ENCODE measurements around the gene BABAM2. TPM values are rescaled to one million over a fixed set of nuclear protein-coding genes. Genes with fewer than 3 reads are reported as not detected.

Gene BABAM2
- total and polyA plus RNA-seq, 2 of the 4 experiments (the other 2 are of a cell fraction): 20.9 to 23.1 TPM

GRCh38 chr2:28135799-28136198 lies 245.3 kb downstream of the BABAM2 start:
- H2BK120ac ChIP-seq (ENCODE audit: low read depth, low read length): no peak overlapping the region
- no TSS peak for BruUV-seq (replicated peaks)
- H4K91ac ChIP-seq (ENCODE audit: insufficient read depth, low read depth, low read length): no peak overlapping the region
- no peak overlapping the region for H3K4me3 ChIP-seq (ENCODE audit: insufficient read depth, low read depth, low read length)
- H3K4me2 ChIP-seq (ENCODE audit: low read depth, low read length): no peak overlapping the region
- H3K14ac ChIP-seq (replicated peaks; ENCODE audit: low read depth, low read length): no peak overlapping the region
- intact Hi-C loops (cut with micrococcal nuclease) (no loop called here), dilution Hi-C loops (cut with HindIII; ENCODE audit: low sequenced_read_pairs, unreplicated experiment) (no loop called here), in situ Hi-C loops (cut with MboI; ENCODE audit: low sequenced_read_pairs) (no loop called here)
- H4K8ac ChIP-seq (ENCODE audit: low read depth in 2 of 2, low read length in 2 of 2): no peak overlapping the region
- 97% methylated on average over 4 of the region's 4 CpGs; no CpG with 5 or more reads in 1 of the 2 experiments for WGBS, 2 experiments (ENCODE audit: extremely low coverage in 2 of 2, insufficient read length in 1 of 2)
- TF ChIP-seq CTCF (conservative IDR thresholded peaks at IDR 0.05; ENCODE audit: low read depth, low read length): no peak
- TF ChIP-seq CEBPB (IDR thresholded peaks at IDR 0.05; ENCODE audit: low read depth, low read length): no peak
- TF ChIP-seq RCOR1 (IDR thresholded peaks at IDR 0.05; ENCODE audit: insufficient replicate concordance, low read length): no peak
- no peak for TF ChIP-seq RFX5 (IDR thresholded peaks at IDR 0.05; ENCODE audit: low read depth, low read length)
- no peak for TF ChIP-seq ELK1 (IDR thresholded peaks at IDR 0.05; ENCODE audit: borderline replicate concordance, low read depth, low read length)
- no peak for TF ChIP-seq POLR2A (IDR thresholded peaks at IDR 0.05; ENCODE audit: low read depth, low read length)
- TF ChIP-seq USF2 (IDR thresholded peaks at IDR 0.05; ENCODE audit: low read depth, low read length): no peak
- no peak for TF ChIP-seq NFE2L2 (IDR thresholded peaks at IDR 0.05; ENCODE audit: low read depth, low read length)
- H2BK5ac ChIP-seq (ENCODE audit: low read depth, low read length, poor library complexity, severe bottlenecking): no peak overlapping the region
- no peaks in the 10 kb centered on the region for H4K20me1 ChIP-seq (ENCODE audit: insufficient read depth, low read length)
- H3K36me3 ChIP-seq (ENCODE audit: control insufficient read depth, insufficient read depth, low read length): no peaks in the 10 kb centered on the region
- no peak overlapping the region for H3K9ac ChIP-seq (ENCODE audit: low read depth, low read length)
- peaks cover 0 to 5% of the 10 kb centered on the region in 2 experiments; a peak in 1 of 4 replicates for H3K79me1 ChIP-seq (ENCODE audit: low read depth in 1 of 2, low read length in 2 of 2)
- no peak overlapping the region; the same call in 1 of the 2 replicates for H2BK20ac ChIP-seq (ENCODE audit: low read depth, low read length)
- no peak overlapping the region for H3K27ac ChIP-seq (ENCODE audit: insufficient read depth, low read length)
- H3K9me3 ChIP-seq (ENCODE audit: control insufficient read depth, insufficient read depth, low read length): no peaks in the 10 kb centered on the region
- peaks cover 7% of the 10 kb centered on the region; the same call in 1 of the 2 replicates for H3K9me1 ChIP-seq (ENCODE audit: insufficient read depth, low read length)
- no peak overlapping the region for H3K4ac ChIP-seq (ENCODE audit: low read depth, low read length)
- no peak overlapping the region for H2BK15ac ChIP-seq (ENCODE audit: low read depth, low read length)
- no peak for DNase-seq
- H3K27me3 ChIP-seq (ENCODE audit: control insufficient read depth, insufficient read depth, low read length): no peaks in the 10 kb centered on the region
- no peak overlapping the region for H2AK9ac ChIP-seq (replicated peaks; ENCODE audit: low read depth, low read length, poor library complexity)
- POLR2A ChIA-PET (ENCODE audit: unreplicated experiment): no interaction called here
- no peak overlapping the region for H2AFZ ChIP-seq (replicated peaks; ENCODE audit: low read length, poor library complexity)
- peaks cover 2% of the 10 kb centered on the region; the same call in 1 of the 2 replicates for H3K4me1 ChIP-seq (ENCODE audit: control insufficient read depth, insufficient read depth, low read length)
- CTCF ChIA-PET: interaction anchor here (0.8 kb wide), 1 partner anchor 33 kb away, joined by 3 read pairs; no protein-coding TSS in a partner anchor
- no peak for ATAC-seq (ENCODE audit: low read depth)
- no peak overlapping the region; the same call in 1 of the 2 replicates for H2AK5ac ChIP-seq (ENCODE audit: low read depth, low read length)
- no peak overlapping the region for H3K23ac ChIP-seq (ENCODE audit: low read depth, low read length)
- no peak overlapping the region for H3K18ac ChIP-seq (ENCODE audit: low read depth, low read length)
- H3K56ac ChIP-seq (ENCODE audit: extremely low read depth, insufficient read depth, low read length): no peak overlapping the region
- no peak overlapping the region for H4K5ac ChIP-seq (ENCODE audit: low read depth, low read length)
